ENCODE measurements around the gene B4GALNT1.

B4GALNT1 gene

GRCh38 chr12:57584690-57585089, 48.3 kb downstream of the B4GALNT1 start:
- DNase-seq (ENCODE audit: low spot score): no peak

GRCh38 chr12:57584050-57584449, 49.0 kb downstream of the B4GALNT1 start:
- DNase-seq (ENCODE audit: low spot score): no peak

GRCh38 chr12:57583008-57583831, 49.8 kb downstream of the B4GALNT1 start:
- peak; percentile 83 for DNase-seq (ENCODE audit: low spot score)

GRCh38 chr12:57582440-57582839, 50.6 kb downstream of the B4GALNT1 start:
- DNase-seq (ENCODE audit: low spot score): no peak

GRCh38 chr12:57581802-57582201, 51.2 kb downstream of the B4GALNT1 start:
- no peak for DNase-seq (ENCODE audit: low spot score)

GRCh38 chr12:57580466-57580795, 52.6 kb downstream of the B4GALNT1 start:
- DNase-seq (ENCODE audit: low spot score): no peak

GRCh38 chr12:57579677-57580465, 53.1 kb downstream of the B4GALNT1 start:
- DNase-seq (ENCODE audit: low spot score): no peak

GRCh38 chr12:57579011-57579410, 54.0 kb downstream of the B4GALNT1 start:
- DNase-seq (ENCODE audit: low spot score): no peak

GRCh38 chr12:57577981-57578758, 54.8 kb downstream of the B4GALNT1 start:
- no peak for DNase-seq (ENCODE audit: low spot score)

GRCh38 chr12:57576613-57577160, 56.3 kb downstream of the B4GALNT1 start:
- no peak for DNase-seq (ENCODE audit: low spot score)

Measured in ecto neural progenitor cell (in vitro differentiated cells).